ENCODE measurements around the gene SLC25A31. TPM values are rescaled to one million over a fixed set of nuclear protein-coding genes. Genes with fewer than 3 reads are reported as not detected.

Gene SLC25A31
- not detected in 2 replicates for total RNA-seq

- Mint-ChIP-seq H3K4me3 (ENCODE audit: low read depth) (no peak within 1 kb of the TSS), H3K36me3 (ENCODE audit: low read depth) (no peaks in the 10 kb centered on the region), H3K4me1 (ENCODE audit: low read depth) (no peaks in the 10 kb centered on the region), H3K9me3 (no peaks in the 10 kb centered on the region), H3K27ac (no peak within 1 kb of the TSS), H3K27me3 (ENCODE audit: low read depth) (no peaks in the 10 kb centered on the region)
- DNase-seq (ENCODE audit: low spot score), result no peak
- intact Hi-C loops (cut with micrococcal nuclease), result no loop called here
Observed at GRCh38 chr4:127730142-127730913, at the start of gene SLC25A31. TSS of gene SLC25A31 (plus strand) at chr4:127730400. CDS start at chr4:127730546, 146 bp downstream.

GRCh38 chr4:127685292-127685691, 44.9 kb upstream of the SLC25A31 start:
- DNase-seq (ENCODE audit: low spot score), result no peak
- Mint-ChIP-seq H3K27me3 (ENCODE audit: low read depth) (no peaks in the 10 kb centered on the region), H3K27ac (no peak overlapping the region), H3K36me3 (ENCODE audit: low read depth) (no peaks in the 10 kb centered on the region), H3K4me3 (ENCODE audit: low read depth) (no peak overlapping the region), H3K4me1 (ENCODE audit: low read depth) (no peaks in the 10 kb centered on the region), H3K9me3 (no peaks in the 10 kb centered on the region)
- intact Hi-C loops (cut with micrococcal nuclease), result no loop called here

GRCh38 chr4:127686658-127687057, 43.5 kb upstream of the SLC25A31 start:
- intact Hi-C loops (cut with micrococcal nuclease), result no loop called here
- Mint-ChIP-seq H3K4me1 (ENCODE audit: low read depth) (no peaks in the 10 kb centered on the region), H3K4me3 (ENCODE audit: low read depth) (no peak overlapping the region), H3K9me3 (no peaks in the 10 kb centered on the region), H3K27me3 (ENCODE audit: low read depth) (no peaks in the 10 kb centered on the region), H3K27ac (no peak overlapping the region), H3K36me3 (ENCODE audit: low read depth) (no peaks in the 10 kb centered on the region)
- no peak for DNase-seq (ENCODE audit: low spot score)

DNA sequence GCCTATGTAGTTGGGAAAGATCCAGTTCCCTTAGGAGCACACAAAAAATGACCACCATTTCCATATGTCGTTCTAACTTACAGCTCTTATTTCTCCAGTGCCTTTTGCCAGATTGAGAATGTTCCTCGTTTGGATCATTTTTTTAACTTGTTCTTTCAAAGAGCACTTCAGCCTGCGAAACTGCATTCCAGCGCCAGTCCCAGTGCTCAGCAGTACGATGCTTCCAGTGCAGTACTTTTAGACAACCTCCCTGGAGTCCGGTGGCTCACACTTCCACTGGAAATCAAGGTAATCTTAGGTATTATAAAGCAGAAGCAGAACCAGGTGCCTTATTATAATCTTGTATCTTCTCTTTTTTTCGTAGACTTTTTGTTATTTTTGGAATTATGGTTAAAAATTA, 42.6 kb upstream of the SLC25A31 start:
- Mint-ChIP-seq H3K36me3 (ENCODE audit: low read depth) (no peaks in the 10 kb centered on the region), H3K27me3 (ENCODE audit: low read depth) (no peaks in the 10 kb centered on the region), H3K4me3 (ENCODE audit: low read depth) (no peak overlapping the region), H3K27ac (no peak overlapping the region), H3K9me3 (no peaks in the 10 kb centered on the region), H3K4me1 (ENCODE audit: low read depth) (no peaks in the 10 kb centered on the region)
- no peak for DNase-seq (ENCODE audit: low spot score)
- intact Hi-C loops (cut with micrococcal nuclease), result no loop called here

GRCh38 chr4:127698789-127699200, 31.4 kb upstream of the SLC25A31 start:
- H3K4me1 Mint-ChIP-seq (ENCODE audit: low read depth), result no peaks in the 10 kb centered on the region
- peaks cover 2% of the 10 kb centered on the region for H3K27me3 Mint-ChIP-seq (ENCODE audit: low read depth)
- intact Hi-C loops (cut with micrococcal nuclease), result no loop called here
- H3K9me3 Mint-ChIP-seq, result no peaks in the 10 kb centered on the region
- no peak overlapping the region for H3K4me3 Mint-ChIP-seq (ENCODE audit: low read depth)
- DNase-seq (ENCODE audit: low spot score), result no peak
- H3K27ac Mint-ChIP-seq, result no peak overlapping the region
- no peaks in the 10 kb centered on the region for H3K36me3 Mint-ChIP-seq (ENCODE audit: low read depth)

DNA sequence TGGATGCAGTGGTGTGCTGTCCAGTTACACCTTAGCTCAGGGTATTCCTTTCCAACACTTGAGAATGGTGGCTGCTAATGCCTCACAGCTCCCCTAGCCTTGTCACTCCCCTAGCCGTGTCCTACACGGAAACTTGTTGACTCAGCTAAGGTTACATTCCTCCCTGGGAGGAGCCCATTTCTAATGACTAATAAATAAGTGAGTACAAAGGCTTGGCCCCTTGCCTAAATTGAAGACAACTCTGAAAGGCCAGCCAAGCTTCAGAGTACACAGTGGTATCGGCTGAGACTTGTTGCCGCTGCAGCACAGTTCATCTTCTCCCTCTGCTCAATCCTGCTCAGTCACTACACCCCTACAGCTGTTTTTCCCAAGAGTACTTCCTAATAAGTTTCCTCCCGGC, 21.2 kb upstream of the SLC25A31 start:
- H3K27ac Mint-ChIP-seq, result no peak overlapping the region
- intact Hi-C loops (cut with micrococcal nuclease), result no loop called here
- H3K27me3 Mint-ChIP-seq (ENCODE audit: low read depth), result no peaks in the 10 kb centered on the region
- H3K9me3 Mint-ChIP-seq, result no peaks in the 10 kb centered on the region
- H3K4me1 Mint-ChIP-seq (ENCODE audit: low read depth), result no peaks in the 10 kb centered on the region
- no peaks in the 10 kb centered on the region for H3K36me3 Mint-ChIP-seq (ENCODE audit: low read depth)
- DNase-seq (ENCODE audit: low spot score), result no peak
- no peak overlapping the region for H3K4me3 Mint-ChIP-seq (ENCODE audit: low read depth)

DNA sequence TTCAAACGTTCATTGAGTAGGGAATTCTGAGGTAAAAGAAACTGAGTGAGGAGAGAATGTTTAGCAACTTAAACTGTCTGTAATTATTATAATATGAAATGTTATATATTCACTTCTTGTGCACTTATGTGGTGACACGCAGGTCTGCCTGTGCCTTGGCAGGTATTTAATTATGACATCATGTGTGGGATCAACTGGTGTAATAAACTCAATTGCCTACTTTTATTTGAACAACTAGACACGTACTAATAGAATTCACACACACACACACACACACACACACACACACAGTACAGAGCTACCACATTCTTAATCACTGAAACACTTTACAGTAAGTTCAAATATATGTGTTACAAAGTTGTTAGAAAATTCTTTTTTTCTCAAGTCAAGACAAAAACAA, 20.7 kb upstream of the SLC25A31 start:
- intact Hi-C loops (cut with micrococcal nuclease), result no loop called here
- Mint-ChIP-seq H3K4me3 (ENCODE audit: low read depth) (no peak overlapping the region), H3K27ac (no peak overlapping the region), H3K27me3 (ENCODE audit: low read depth) (no peaks in the 10 kb centered on the region), H3K9me3 (no peaks in the 10 kb centered on the region), H3K4me1 (ENCODE audit: low read depth) (no peaks in the 10 kb centered on the region), H3K36me3 (ENCODE audit: low read depth) (no peaks in the 10 kb centered on the region)
- no peak for DNase-seq (ENCODE audit: low spot score)

GRCh38 chr4:127731406-127731805, 1.2 kb downstream of the SLC25A31 start:
- Mint-ChIP-seq H3K36me3 (ENCODE audit: low read depth) (no peaks in the 10 kb centered on the region), H3K4me3 (ENCODE audit: low read depth) (no peak overlapping the region), H3K4me1 (ENCODE audit: low read depth) (no peaks in the 10 kb centered on the region), H3K27me3 (ENCODE audit: low read depth) (no peaks in the 10 kb centered on the region), H3K27ac (no peak overlapping the region), H3K9me3 (no peaks in the 10 kb centered on the region)
- DNase-seq (ENCODE audit: low spot score), result no peak
- intact Hi-C loops (cut with micrococcal nuclease), result no loop called here

GRCh38 chr4:127732623-127733328, 2.6 kb downstream of the SLC25A31 start:
- H3K4me3 Mint-ChIP-seq (ENCODE audit: low read depth), result no peak overlapping the region
- no peak for DNase-seq (ENCODE audit: low spot score)
- no peaks in the 10 kb centered on the region for H3K36me3 Mint-ChIP-seq (ENCODE audit: low read depth)
- intact Hi-C loops (cut with micrococcal nuclease), result loop anchor here (1.0 kb wide), 1 partner anchor 127 kb away; no protein-coding TSS in a partner anchor
- no peak overlapping the region for H3K27ac Mint-ChIP-seq
- no peaks in the 10 kb centered on the region for H3K9me3 Mint-ChIP-seq
- no peaks in the 10 kb centered on the region for H3K27me3 Mint-ChIP-seq (ENCODE audit: low read depth)
- no peaks in the 10 kb centered on the region for H3K4me1 Mint-ChIP-seq (ENCODE audit: low read depth)

GRCh38 chr4:127734976-127735375, 4.8 kb downstream of the SLC25A31 start:
- Mint-ChIP-seq H3K4me3 (ENCODE audit: low read depth) (no peak overlapping the region), H3K27me3 (ENCODE audit: low read depth) (no peaks in the 10 kb centered on the region), H3K9me3 (no peaks in the 10 kb centered on the region), H3K4me1 (ENCODE audit: low read depth) (no peaks in the 10 kb centered on the region), H3K27ac (no peak overlapping the region), H3K36me3 (ENCODE audit: low read depth) (no peaks in the 10 kb centered on the region)
- intact Hi-C loops (cut with micrococcal nuclease), result no loop called here
- DNase-seq (ENCODE audit: low spot score), result no peak

DNA sequence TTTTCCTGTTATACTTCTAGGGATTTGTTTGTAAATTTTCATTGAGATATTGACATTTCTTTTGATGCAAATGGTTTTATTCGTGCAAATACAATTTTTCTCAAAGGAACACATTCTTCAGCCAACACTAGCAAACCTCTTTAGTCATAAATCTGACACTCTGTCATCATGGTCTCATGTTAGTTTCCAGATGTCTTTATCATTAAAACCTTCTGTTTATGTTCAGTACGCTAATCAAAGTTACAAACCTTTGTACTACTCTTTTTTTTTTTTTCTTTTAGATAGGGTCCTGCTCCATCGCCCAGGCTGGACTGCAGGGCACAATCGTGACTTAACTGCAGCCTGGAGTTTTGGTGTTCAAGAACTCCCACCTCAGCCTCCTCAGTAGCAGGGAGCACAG, 7.1 kb downstream of the SLC25A31 start:
- intact Hi-C loops (cut with micrococcal nuclease), result no loop called here
- DNase-seq (ENCODE audit: low spot score), result no peak
- Mint-ChIP-seq H3K9me3 (peaks cover under 1% of the 10 kb centered on the region), H3K27me3 (ENCODE audit: low read depth) (peaks cover 1% of the 10 kb centered on the region), H3K4me3 (ENCODE audit: low read depth) (no peak overlapping the region), H3K4me1 (ENCODE audit: low read depth) (no peaks in the 10 kb centered on the region), H3K27ac (no peak overlapping the region), H3K36me3 (ENCODE audit: low read depth) (no peaks in the 10 kb centered on the region)

GRCh38 chr4:127741247-127741646, 11.0 kb downstream of the SLC25A31 start:
- peaks cover 6% of the 10 kb centered on the region for H3K9me3 Mint-ChIP-seq
- H3K4me3 Mint-ChIP-seq (ENCODE audit: low read depth), result no peak overlapping the region
- peaks cover 5% of the 10 kb centered on the region for H3K27me3 Mint-ChIP-seq (ENCODE audit: low read depth)
- H3K27ac Mint-ChIP-seq, result no peak overlapping the region
- intact Hi-C loops (cut with micrococcal nuclease), result no loop called here
- no peaks in the 10 kb centered on the region for H3K4me1 Mint-ChIP-seq (ENCODE audit: low read depth)
- no peaks in the 10 kb centered on the region for H3K36me3 Mint-ChIP-seq (ENCODE audit: low read depth)
- DNase-seq (ENCODE audit: low spot score), result no peak

GRCh38 chr4:127747883-127748282, 17.7 kb downstream of the SLC25A31 start:
- intact Hi-C loops (cut with micrococcal nuclease), result no loop called here
- peaks cover 3% of the 10 kb centered on the region for H3K27me3 Mint-ChIP-seq (ENCODE audit: low read depth)
- H3K27ac Mint-ChIP-seq, result no peak overlapping the region
- H3K4me3 Mint-ChIP-seq (ENCODE audit: low read depth), result no peak overlapping the region
- no peaks in the 10 kb centered on the region for H3K4me1 Mint-ChIP-seq (ENCODE audit: low read depth)
- peaks cover 11% of the 10 kb centered on the region for H3K9me3 Mint-ChIP-seq
- no peaks in the 10 kb centered on the region for H3K36me3 Mint-ChIP-seq (ENCODE audit: low read depth)
- no peak for DNase-seq (ENCODE audit: low spot score)

Data from activated T-helper 2 cell treated with anti-CD3 and anti-CD28 coated beads, Interferon-gamma antibody, Interleukin-2, Interleukin-4, amounts not matched to agents 10 μg/mL and 5 μg/mL and 100 μg/mL, durations not matched to agents 14 hours and 24 hours and 36 hours (primary cell).